Measurements from ENCODE around the gene BUB1B. TPM values are rescaled to one million over a fixed set of nuclear protein-coding genes. Genes with fewer than 3 reads are reported as not detected.
A peak's percentile ranks its signal among the peaks of the same experiment; 100 is the strongest.

Gene BUB1B
- total RNA-seq, 1 experiment from 2014 or later, result 192 TPM

- ATAC-seq (no peak), DNase-seq (ENCODE audit: low spot score) (peak; percentile 0)
- Mint-ChIP-seq H3K4me3 (no peak overlapping the region), H3K9me3 (no peaks in the 10 kb centered on the region), H3K36me3 (no peaks in the 10 kb centered on the region), H3K4me1 (peaks cover 25% of the 10 kb centered on the region), H3K27me3 (ENCODE audit: low read depth) (peaks cover 38% of the 10 kb centered on the region), H3K27ac (no peak overlapping the region)
- ChIA-PET CTCF (interaction anchor here (0.9 to 15.1 kb wide), 4 partner anchors 12 to 33 kb away, joined by 4 to 224 read pairs (median 8); partner anchors contain the start of gene PAK6), POLR2A (no interaction called here)
- TF ChIP-seq CREB1 (CRISPR knock-in tag; IDR thresholded peaks at IDR 0.05) (no peak), FOXP1 (CRISPR knock-in tag; IDR thresholded peaks at IDR 0.05; ENCODE audit: borderline replicate concordance) (no peak), ATF3 (CRISPR knock-in tag; conservative IDR thresholded peaks at IDR 0.05) (no peak), E2F4 (CRISPR knock-in tag; IDR thresholded peaks at IDR 0.05; ENCODE audit: borderline replicate concordance, low read depth) (no peak), MXD4 (CRISPR knock-in tag; IDR thresholded peaks at IDR 0.05; ENCODE audit: borderline replicate concordance) (no peak), OVOL2 (CRISPR knock-in tag; IDR thresholded peaks at IDR 0.05; ENCODE audit: borderline replicate concordance) (no peak), IRF1 (CRISPR knock-in tag; IDR thresholded peaks at IDR 0.05) (no peak), SMAD3 (CRISPR knock-in tag; IDR thresholded peaks at IDR 0.05; ENCODE audit: borderline replicate concordance) (no peak), ARID4B (CRISPR knock-in tag; IDR thresholded peaks at IDR 0.05; ENCODE audit: borderline replicate concordance) (no peak), E2F1 (CRISPR knock-in tag; IDR thresholded peaks at IDR 0.05) (no peak)
These were observed 89.4 kb downstream of the BUB1B start for GRCh38 chr15:40250304-40250656.

- Mint-ChIP-seq H3K4me3 (no peak overlapping the region; the same call in 1 of the 2 replicates), H3K4me1 (peaks cover 20% of the 10 kb centered on the region), H3K36me3 (no peaks in the 10 kb centered on the region)
These were observed 90.1 kb downstream of the BUB1B start for GRCh38 chr15:40250771-40251483.

More at GRCh38 chr15:40250771-40251483, 90.1 kb downstream of the BUB1B start:
- H3K27ac Mint-ChIP-seq, result no peak overlapping the region
- no peak for ATAC-seq
- ChIA-PET CTCF (interaction anchor here (0.9 to 15.1 kb wide), 4 partner anchors 12 to 34 kb away, joined by 4 to 224 read pairs (median 10); partner anchors contain the start of gene PAK6), POLR2A (no interaction called here)
- peaks cover 38% of the 10 kb centered on the region for H3K27me3 Mint-ChIP-seq (ENCODE audit: low read depth)
- DNase-seq (ENCODE audit: low spot score), result peak; percentile 7
- no peaks in the 10 kb centered on the region for H3K9me3 Mint-ChIP-seq
- TF ChIP-seq KAT7 (CRISPR knock-in tag; IDR thresholded peaks at IDR 0.05; ENCODE audit: borderline replicate concordance) (no peak), NFYB (CRISPR knock-in tag; conservative IDR thresholded peaks at IDR 0.05; ENCODE audit: low read depth) (no peak), EMX1 (CRISPR knock-in tag; IDR thresholded peaks at IDR 0.05) (no peak), ZNF423 (CRISPR knock-in tag; IDR thresholded peaks at IDR 0.05) (no peak), OVOL2 (CRISPR knock-in tag; IDR thresholded peaks at IDR 0.05; ENCODE audit: borderline replicate concordance) (no peak), ZNF671 (CRISPR knock-in tag; IDR thresholded peaks at IDR 0.05) (no peak)

Data from WTC11 (cell line).